Measurements from ENCODE around the gene NCS1.
A peak's percentile ranks its signal among the peaks of the same experiment; 100 is the strongest.

The NCS1 gene

DNA sequence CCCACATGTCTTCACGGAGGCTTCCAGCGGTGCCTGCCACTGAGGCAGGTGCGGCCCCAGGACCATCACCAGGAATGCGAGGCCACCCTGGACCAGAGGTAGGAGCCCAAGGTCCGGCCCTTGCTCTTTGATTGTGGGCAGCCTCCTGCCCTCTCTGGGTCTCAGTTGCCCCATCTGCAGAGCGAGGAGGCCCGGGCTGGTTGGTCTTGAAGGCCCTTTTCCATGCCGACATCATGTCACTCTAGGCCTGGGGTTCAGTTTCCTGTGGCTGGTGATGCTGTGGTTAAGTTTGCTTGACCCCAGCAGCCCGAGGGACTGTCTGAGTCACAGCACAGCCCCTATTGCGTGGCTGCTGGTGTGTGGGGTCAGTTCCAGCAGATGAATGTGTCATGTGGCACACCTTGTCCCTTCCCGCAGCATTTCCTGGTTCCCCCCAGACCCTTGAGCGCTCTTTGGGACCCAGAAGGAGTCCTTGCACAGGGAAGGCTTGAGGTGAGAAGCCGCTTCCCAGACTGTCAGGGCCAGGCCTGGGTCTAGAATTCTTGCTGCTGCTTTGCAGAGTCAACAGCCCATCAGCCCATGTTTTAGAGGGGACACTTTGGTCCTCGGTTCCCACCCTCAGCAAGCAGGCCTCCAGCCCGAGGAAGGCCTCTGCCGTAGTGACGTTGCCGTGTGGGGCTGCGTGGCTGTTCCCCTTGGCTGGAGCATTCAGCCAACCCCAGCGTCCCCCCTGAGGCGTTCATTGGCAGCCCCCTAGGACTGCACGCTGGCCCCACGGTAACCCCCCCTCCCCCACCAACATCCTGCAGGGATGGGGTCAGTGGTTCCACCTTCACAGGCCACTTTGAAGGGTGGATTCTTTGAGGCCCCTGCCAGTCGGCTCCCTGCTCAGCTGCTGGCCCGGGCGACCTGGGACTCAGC lies 62.4 kb downstream of the NCS1 start:
- H3K4me3 Mint-ChIP-seq = no peak overlapping the region
- H3K9me3 Mint-ChIP-seq = no peaks in the 10 kb centered on the region
- H3K4me1 Mint-ChIP-seq = peaks cover 10% of the 10 kb centered on the region
- H3K27me3 Mint-ChIP-seq (ENCODE audit: low read depth) = peaks cover 3% of the 10 kb centered on the region
- H3K27ac Mint-ChIP-seq = no peak overlapping the region
- TF ChIP-seq, protein P1, sequence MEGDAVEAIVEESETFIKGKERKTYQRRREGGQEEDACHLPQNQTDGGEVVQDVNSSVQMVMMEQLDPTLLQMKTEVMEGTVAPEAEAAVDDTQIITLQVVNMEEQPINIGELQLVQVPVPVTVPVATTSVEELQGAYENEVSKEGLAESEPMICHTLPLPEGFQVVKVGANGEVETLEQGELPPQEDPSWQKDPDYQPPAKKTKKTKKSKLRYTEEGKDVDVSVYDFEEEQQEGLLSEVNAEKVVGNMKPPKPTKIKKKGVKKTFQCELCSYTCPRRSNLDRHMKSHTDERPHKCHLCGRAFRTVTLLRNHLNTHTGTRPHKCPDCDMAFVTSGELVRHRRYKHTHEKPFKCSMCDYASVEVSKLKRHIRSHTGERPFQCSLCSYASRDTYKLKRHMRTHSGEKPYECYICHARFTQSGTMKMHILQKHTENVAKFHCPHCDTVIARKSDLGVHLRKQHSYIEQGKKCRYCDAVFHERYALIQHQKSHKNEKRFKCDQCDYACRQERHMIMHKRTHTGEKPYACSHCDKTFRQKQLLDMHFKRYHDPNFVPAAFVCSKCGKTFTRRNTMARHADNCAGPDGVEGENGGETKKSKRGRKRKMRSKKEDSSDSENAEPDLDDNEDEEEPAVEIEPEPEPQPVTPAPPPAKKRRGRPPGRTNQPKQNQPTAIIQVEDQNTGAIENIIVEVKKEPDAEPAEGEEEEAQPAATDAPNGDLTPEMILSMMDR (IDR thresholded peaks at IDR 0.05; ENCODE audit: unreplicated experiment in 3 of 3) = no peak
- H3K36me3 Mint-ChIP-seq (ENCODE audit: low read depth) = peaks cover 22% of the 10 kb centered on the region

DNA sequence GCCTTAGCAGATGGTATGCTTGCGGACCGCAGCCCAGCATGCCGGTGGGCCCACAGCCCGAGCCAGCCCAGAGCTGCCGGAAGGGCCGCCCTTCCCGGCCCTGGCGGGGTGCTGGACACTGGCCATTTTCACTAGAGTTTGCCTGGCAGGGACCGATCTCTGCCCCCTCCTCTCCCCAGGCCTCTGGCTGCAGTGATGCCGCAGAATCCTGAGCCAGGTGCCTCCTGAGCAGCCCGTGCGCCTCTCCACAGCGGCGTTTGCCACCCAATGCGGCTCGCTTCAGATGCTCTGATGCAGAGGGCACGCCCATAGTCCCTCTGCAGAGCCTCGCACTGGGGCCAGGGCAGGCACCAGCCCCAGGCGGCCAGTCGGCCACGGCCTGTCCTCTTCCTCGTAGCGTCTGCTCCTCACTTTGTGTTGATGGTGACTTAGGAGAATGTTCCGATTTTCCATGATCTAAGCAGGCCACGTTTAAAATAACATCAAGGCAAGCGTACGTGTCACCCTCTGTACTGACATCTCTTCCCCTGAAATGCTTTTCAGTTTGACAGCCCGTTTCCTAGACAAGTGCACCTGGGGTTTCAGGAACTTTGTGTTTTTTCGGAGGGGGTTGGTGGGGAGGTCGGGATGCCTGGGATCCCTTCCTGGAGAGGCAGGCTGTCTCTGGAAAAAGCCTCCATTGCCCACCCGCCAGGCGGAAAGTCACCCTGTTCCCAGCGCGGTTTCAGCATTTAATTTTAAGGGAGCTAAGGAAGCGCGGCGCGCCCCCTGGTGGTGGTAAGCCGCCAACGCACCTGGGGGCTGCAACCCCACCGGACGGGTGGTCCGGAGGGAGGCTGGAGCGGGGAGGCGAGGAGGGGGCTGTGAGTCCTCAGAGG lies 63.6 kb downstream of the NCS1 start:
- TF ChIP-seq, protein P1 (IDR thresholded peaks at IDR 0.05; ENCODE audit: unreplicated experiment in 3 of 3) = peak; percentile 99
- peak overlapping the region in 1 of 3 experiments; percentile 9 for H3K27ac Mint-ChIP-seq
- H3K36me3 Mint-ChIP-seq (ENCODE audit: low read depth) = peaks cover 14% of the 10 kb centered on the region
- H3K4me1 Mint-ChIP-seq = peaks cover 14% of the 10 kb centered on the region
- no peak overlapping the region for H3K4me3 Mint-ChIP-seq
- H3K27me3 Mint-ChIP-seq (ENCODE audit: low read depth) = peaks cover 6% of the 10 kb centered on the region
- no peaks in the 10 kb centered on the region for H3K9me3 Mint-ChIP-seq

DNA sequence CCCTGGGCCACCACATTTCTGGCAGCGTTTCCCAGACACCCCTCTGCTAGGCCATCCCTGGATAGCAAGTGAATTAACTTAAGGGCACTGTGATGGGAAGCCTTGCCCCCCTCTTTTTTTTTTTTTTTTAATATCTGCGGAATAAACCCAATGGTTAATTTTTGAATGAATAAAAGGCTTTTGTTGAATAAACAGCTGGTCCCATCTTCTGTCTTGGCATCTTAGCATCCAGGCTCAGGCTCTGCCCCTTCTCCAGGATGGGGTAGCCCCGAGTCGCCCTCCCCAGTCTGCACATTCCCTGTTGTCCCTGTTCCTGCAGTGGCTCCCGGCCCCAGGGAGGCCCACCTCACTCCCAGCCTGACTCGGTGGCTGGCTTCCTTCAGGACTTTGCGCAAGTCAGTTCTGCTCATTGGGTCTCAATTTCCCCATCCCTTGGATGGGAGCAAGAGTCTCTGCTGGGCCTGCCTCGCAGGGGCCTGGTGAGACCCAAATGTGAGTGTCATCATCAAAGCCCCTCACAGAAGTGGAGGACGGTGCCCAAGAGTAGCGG lies 64.3 kb downstream of the NCS1 start:
- Mint-ChIP-seq H3K9me3 (no peaks in the 10 kb centered on the region), H3K27me3 (ENCODE audit: low read depth) (peaks cover 8% of the 10 kb centered on the region), H3K27ac (no peak overlapping the region), H3K36me3 (ENCODE audit: low read depth) (peaks cover 14% of the 10 kb centered on the region), H3K4me1 (peaks cover 15% of the 10 kb centered on the region), H3K4me3 (no peak overlapping the region)
- TF ChIP-seq, protein P1 (IDR thresholded peaks at IDR 0.05; ENCODE audit: unreplicated experiment in 3 of 3) = peak in 1 of 3 experiments; percentile 37

DNA sequence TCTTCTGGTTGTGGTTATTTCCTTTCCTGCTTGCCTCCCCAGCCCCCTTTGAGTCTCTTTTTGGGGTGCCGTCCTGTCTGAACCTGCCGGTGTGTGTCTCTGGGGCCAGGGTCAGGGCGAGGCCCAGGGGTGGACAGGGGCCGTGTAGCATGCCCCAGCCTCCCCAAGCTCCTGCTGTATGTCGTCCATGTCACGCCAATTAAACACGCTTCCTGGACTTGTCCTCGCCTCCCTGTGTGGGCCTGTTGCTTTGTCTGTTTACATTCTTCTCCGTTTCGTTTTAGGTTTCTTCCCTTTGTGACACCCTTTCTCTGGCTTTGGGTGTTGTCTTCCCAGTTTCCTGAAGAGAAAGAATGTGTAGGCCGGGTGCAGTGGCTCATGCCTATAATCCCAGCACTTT lies 64.9 kb downstream of the NCS1 start:
- no peak overlapping the region for H3K4me3 Mint-ChIP-seq
- peaks cover 15% of the 10 kb centered on the region for H3K4me1 Mint-ChIP-seq
- TF ChIP-seq, protein P1 (IDR thresholded peaks at IDR 0.05; ENCODE audit: unreplicated experiment in 3 of 3) = no peak
- H3K27ac Mint-ChIP-seq = peak overlapping the region in 1 of 3 experiments; percentile 61
- H3K36me3 Mint-ChIP-seq (ENCODE audit: low read depth) = peaks cover 14% of the 10 kb centered on the region
- no peaks in the 10 kb centered on the region for H3K9me3 Mint-ChIP-seq
- peaks cover 13% of the 10 kb centered on the region for H3K27me3 Mint-ChIP-seq (ENCODE audit: low read depth)

DNA sequence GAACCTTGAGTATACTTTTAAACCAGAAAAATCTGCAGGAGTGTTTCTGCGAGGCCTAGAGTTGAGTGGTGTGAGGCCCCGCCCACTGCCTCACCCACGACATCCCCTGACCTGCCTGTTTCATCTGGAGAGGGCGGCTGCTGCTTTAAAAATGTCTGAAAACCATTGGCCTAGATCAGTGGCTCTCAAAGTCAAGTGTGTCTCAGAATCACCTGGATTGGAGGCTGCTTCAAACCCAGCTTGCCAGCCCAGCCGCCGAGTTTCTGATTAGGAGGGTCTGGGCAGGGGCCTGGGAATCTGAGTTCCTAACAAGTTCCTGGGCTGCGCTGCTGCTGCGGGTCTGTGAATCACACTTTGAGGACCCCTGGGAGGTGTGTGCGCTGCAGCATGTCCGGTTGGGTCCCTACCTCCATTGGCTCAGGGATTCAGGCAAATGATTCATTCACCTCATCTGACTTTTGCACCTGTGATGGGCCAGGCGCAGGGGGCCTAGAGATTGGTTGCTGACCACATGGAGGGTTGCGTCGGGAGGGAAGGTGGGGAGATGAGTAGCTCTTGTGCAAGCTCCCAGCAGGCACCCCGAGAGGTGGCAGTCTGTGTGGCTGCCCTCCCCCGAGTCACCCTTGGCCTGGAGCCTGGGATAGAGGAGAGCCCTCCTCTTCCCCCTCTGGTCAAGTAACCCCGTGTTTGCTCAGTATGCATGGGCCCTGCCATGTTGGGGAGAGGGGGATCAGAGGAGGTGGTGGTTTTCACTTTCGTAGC lies 65.7 kb downstream of the NCS1 start:
- peaks cover 15% of the 10 kb centered on the region for H3K4me1 Mint-ChIP-seq
- H3K27ac Mint-ChIP-seq = no peak overlapping the region
- TF ChIP-seq, protein P1 (IDR thresholded peaks at IDR 0.05; ENCODE audit: unreplicated experiment in 3 of 3) = no peak
- no peak overlapping the region for H3K4me3 Mint-ChIP-seq
- no peaks in the 10 kb centered on the region for H3K9me3 Mint-ChIP-seq
- peaks cover 13% of the 10 kb centered on the region for H3K27me3 Mint-ChIP-seq (ENCODE audit: low read depth)
- H3K36me3 Mint-ChIP-seq (ENCODE audit: low read depth) = peaks cover 11% of the 10 kb centered on the region
